HG02678 (cell line): Measurements from ENCODE around the gene ZNF628.

Experiments used
- ATAC-seq: cut with Tn5 transposase; IDR thresholded peaks from one replicate; pipeline ENCODE4 v1.9.1; 2021; ENCODE audit warnings: mild to moderate bottlenecking, moderate library complexity; ENCODE audit not compliant: unreplicated experiment

The ZNF628 gene

DNA sequence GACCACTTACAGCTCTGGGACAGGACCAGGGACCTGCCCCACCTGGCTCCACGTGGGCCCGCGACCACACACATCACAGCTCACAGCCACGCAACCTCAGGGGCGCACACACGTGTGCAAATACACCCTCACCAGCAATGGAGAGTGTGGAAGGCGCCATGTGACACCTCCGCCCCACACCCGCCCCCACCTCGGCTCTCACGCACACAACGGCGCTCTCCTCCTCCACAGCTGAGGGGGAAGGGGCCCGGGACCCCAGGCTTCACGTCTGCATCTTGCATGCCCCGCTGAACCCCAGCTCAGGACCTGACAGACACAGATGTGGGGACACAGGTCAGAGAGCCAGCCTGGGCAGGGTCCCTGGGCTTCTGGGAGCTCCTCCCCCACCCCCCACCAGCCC lies 26.9 kb upstream of the ZNF628 start:
- no peak for ATAC-seq

GRCh38 chr19:55451163-55451964 lies 25.1 kb upstream of the ZNF628 start:
- ATAC-seq = no peak

- ATAC-seq = no peak
Measured at GRCh38 chr19:55451965-55452748, 24.3 kb upstream of the ZNF628 start.

- no peak for ATAC-seq
Measured at GRCh38 chr19:55452749-55453346, 23.6 kb upstream of the ZNF628 start.

GRCh38 chr19:55453511-55454260 lies 22.7 kb upstream of the ZNF628 start:
- ATAC-seq = no peak

DNA sequence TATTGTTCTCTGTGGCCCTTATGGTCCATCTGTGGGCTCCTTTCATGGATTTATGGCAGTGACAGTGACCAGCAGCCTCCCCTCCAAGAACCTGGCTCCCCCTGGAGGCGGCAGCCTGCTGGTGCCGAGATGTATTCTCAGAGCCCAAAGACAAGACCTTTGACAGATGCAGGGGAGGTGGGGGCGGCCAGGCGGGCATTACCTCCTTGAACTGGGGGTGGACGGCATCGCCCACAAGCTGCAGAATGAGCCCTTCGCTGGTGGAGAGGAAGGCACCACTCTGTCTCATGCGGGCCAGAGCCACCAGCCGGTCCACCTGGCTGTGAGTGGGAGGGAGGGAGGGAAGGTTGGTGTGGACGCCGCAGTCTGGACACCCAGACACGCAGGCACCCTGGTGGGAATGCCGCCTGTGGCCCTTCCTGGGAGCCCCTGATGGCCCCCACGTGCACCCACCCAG lies 21.6 kb upstream of the ZNF628 start:
- no peak for ATAC-seq

DNA sequence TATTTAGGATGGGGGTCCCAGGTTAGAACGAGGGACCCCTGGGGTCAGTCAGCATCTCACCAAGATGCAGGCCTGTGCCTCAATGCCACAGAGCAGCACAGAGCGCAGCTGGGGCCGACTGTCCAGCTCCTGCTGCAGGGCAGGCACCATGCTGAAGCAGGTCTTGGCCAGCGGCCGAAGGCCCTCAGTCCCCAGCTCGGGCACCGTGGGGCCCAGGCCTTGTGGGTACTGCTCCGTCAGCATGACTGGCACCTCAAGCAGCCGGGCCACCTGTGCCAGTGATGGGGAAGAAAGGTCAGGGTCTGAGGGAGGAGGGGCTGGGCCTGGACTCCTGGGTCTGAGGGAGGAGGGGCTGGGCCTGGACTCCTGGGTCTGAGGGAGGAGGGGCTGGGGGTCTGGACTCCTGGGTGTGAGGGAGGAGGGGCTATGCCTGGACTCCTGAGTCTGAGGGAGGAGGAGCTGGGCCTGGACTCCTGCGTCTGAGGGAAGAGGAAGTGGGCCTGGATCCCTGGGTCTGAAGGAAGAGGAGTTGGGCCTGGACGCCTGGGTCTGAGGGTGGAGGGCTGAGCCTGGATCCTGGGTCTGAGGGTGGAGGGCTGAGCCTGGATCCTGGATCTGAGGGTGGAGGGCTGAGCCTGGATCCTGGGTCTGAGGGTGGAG lies 20.7 kb upstream of the ZNF628 start:
- no peak for ATAC-seq

DNA sequence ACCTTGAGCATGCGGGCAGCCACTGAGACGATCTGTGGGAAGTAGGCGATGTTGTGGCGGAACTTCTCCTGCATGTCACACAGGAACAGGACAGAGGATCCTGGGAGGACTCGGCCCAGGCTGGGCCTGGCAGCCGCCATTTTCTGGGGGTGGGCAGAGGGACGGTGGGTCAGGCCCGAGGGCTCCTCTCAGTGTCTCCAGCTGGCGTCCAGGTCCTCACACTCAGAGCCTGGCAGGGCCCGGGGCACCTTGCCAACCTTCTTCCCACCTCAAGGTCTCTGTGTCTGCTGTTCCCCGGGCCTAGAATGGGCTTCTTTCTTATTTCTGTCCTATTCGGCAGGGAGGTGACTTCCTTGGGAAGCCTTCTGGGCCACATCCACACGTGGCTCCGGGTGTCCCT lies 20.1 kb upstream of the ZNF628 start:
- no peak for ATAC-seq

GRCh38 chr19:55457683-55458457 lies 18.5 kb upstream of the ZNF628 start:
- no peak for ATAC-seq

GRCh38 chr19:55459551-55459949 lies 16.9 kb upstream of the ZNF628 start:
- no peak for ATAC-seq

DNA sequence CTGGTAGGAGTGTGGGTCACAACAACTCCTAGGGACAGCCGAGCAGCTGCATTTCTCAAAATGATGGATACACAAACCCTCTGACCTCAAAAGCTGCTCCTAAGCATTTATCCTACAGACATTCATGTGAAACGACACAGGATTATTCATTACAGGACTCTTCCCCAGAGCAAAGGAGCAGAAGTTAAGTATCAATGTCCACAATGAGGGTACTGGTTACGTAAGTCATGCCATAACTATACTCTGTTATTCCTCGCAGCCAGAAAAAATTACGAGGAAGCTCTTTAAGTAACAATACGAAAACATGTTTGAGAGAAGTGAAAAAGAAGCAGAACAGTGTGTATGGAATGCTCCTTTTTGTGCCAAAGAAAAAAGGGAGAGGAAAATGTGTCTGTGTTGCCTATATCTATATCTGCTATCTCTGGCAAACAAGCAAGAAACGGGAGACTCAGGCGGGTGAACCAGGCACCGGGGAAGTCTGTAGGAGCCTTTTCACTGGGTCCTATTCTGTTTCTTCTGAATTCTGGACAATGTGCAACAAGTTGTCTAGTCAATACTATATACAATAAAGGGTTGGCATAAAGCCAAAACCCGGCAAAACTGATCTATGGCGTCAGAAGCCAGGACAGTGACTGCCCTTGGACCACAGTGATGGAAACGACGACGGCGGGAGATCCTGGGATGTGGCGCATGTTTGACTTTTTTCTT lies 16.3 kb upstream of the ZNF628 start:
- ATAC-seq = no peak

GRCh38 chr19:55460670-55461258 lies 15.7 kb upstream of the ZNF628 start:
- no peak for ATAC-seq

DNA sequence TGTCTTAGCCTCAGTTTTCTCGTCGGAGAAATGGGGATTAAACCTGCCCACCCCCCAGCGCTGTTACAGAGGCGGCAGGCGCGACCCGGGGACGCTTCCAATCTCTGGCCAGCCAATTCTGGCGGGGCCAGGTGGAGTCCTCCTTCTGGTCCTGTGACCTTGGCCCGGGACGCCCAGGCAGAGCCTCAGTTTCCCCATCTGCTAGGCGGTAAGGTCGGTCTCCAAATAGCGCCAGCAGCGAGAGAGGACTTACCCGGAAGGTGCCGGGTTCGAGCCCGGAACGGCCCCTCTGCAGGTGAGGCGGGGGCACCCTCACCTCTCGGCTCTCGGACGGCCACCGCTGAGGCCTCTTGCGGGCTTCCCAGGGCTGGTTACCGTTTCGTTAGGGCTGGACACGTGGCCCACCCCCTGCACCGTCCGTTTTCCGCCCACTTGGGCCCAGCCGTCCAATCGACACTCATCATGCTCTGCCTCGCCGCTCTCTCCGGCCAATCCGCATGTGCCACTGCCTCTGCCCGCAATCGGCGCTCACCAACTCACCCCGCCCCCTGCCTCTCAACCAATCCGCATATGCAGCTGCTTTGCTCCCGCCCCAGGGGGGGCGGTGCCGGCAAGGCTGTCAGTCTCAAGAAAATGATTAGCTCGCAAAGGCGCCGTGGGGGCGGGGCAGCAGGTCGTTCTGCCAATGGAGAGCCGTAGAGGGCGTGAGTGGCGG lies 15.0 kb upstream of the ZNF628 start, which contains the start of gene ISOC2:
ISOC2 (minus strand) TSS at position 384 of the 715 bp plus-strand sequence. CDS start 5,156 bp downstream, outside the sequence.
- ATAC-seq = peak; percentile 94

DNA sequence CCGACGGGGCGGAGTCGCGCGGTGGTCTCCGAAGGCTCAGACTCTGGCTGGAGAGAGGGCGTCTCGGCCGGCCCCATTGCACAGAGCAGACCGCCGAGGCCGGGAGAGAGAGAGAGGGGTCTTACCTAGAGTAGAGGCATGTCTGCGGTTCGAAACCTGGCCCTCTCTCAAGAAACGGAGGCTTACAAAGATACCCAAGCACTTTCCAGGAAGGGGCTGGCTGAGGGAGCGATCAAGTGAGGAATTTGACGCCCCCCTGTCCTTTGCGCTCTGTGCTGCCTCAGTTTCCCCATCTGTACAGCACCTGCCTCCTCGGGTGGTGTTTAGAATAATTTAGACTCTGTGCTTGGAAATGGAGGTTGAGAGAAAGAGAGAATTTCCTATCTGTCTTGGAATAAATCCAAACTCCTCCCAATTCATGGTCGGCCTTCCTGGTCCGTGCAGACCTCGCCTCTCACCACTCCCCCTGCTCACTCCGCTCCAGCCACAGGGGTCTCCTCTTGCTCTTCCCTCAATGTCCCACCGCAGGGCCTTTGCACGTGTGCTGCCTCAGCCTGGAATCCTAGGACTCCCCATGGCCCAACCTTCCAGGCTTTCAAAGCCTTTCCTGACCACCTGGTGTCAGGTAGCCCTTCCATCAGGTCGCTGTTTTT lies 14.3 kb upstream of the ZNF628 start:
- ATAC-seq = no peak

DNA sequence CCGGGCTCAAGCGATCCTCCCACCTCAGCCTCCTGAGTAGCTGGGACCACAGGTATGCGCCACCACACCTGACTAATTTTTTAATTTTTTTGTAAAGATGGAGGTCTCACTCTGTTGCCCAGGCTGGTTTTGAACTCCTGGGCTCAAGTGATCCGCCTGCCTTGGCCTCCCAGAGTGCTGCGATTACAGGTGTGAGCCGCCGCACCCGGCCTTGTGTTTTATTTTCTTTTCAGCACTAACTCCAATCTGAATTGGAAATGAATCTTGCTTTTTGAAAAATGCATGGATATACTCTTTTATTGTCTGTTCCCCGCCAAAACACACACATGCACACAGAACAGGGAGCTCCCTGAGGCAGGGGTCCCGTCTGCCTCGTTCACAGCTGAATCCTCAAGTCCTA lies 13.7 kb upstream of the ZNF628 start:
- ATAC-seq = no peak

- no peak for ATAC-seq
Measured at GRCh38 chr19:55463583-55464031, 12.8 kb upstream of the ZNF628 start.

- no peak for ATAC-seq
Measured at GRCh38 chr19:55464039-55464661, 12.3 kb upstream of the ZNF628 start.
